ENCODE data around the gene FAM3A.
"Not testable (repeated sequence)": the region's sequence is repeated elsewhere in the genome, so short reads cannot be mapped to it uniquely, and the experiment has no call there.

DNA sequence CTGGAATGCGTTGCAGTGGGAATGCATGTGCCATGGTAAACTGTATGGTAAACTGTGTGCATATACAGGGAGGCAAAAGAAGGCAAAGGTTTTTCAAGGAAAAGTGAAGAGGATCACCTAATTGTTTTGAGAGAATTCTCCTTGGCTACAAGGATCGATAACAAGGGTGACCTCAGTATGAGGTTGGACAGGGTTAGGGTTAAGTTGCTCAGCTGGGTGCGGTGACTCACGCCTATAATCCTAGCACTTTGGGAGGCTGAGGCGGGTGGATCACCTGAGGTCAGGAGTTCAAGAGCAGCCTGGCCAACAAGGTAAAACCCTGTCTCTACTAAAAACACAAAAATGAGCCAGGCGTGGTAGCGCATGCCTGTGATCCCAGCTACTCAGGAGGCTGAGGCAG lies 14.6 kb downstream of the FAM3A start:
- TF ChIP-seq EZH2phosphoT487 (IDR thresholded peaks at IDR 0.05; ENCODE audit: insufficient read depth, low read depth); EZH2 (IDR thresholded peaks at IDR 0.05; ENCODE audit: insufficient read depth, poor library complexity, severe bottlenecking): not testable (repeated sequence)
